HUES64 (cell line): Measurements from ENCODE around the gene INIP.
A peak's percentile ranks its signal among the peaks of the same experiment; 100 is the strongest.

Experiments
- H3K27ac ChIP-seq: 2 replicates; pipeline ENCODE4 v1.7.0; 2013; ENCODE audit warnings: low read depth, low read length, inconsistent platforms
- H3K27me3 ChIP-seq: 2 replicates; pipeline ENCODE4 v1.6.1; 2013; ENCODE audit warnings: mild to moderate bottlenecking, low read length; ENCODE audit not compliant: insufficient read depth
- H3K36me3 ChIP-seq: 2 replicates; pipeline ENCODE4 v1.6.1; 2013; ENCODE audit warnings: mild to moderate bottlenecking, low read length; ENCODE audit not compliant: insufficient read depth
- H3K4me1 ChIP-seq: 2 replicates; pipeline ENCODE4 v1.6.1; 2013; ENCODE audit warnings: mild to moderate bottlenecking, low read length, moderate library complexity; ENCODE audit not compliant: insufficient read depth
- H3K4me3 ChIP-seq: 2 replicates; pipeline ENCODE4 v1.5.1; 2013; ENCODE audit warnings: mild to moderate bottlenecking, low read length, moderate library complexity
- H3K9ac ChIP-seq: 2 replicates; pipeline ENCODE4 v1.6.1; 2013; ENCODE audit warnings: mild to moderate bottlenecking, low read depth, low read length
- H3K9me3 ChIP-seq: 2 replicates; pipeline ENCODE4 v1.6.1; 2013; ENCODE audit warnings: low read depth, low read length; ENCODE audit not compliant: insufficient read depth
- WGBS: fragments of 150-250, 120-280 bp; methylation state at CpG from one replicate; pipeline ENCODE4 v1.1.7; 2013; ENCODE audit warnings: missing lambda C conversion rate; 5-methylcytosine and 5-hydroxymethylcytosine counted together

INIP gene

GRCh38 chr9:112755016-112755427 is 37.1 kb upstream of the INIP start:
- no peak overlapping the region; the same call in 1 of the 2 replicates for H3K9ac ChIP-seq
- H3K4me1 ChIP-seq, result peaks cover 20% of the 10 kb centered on the region
- H3K9me3 ChIP-seq, result no peaks in the 10 kb centered on the region
- H3K36me3 ChIP-seq, result no peaks in the 10 kb centered on the region
- no peaks in the 10 kb centered on the region for H3K27me3 ChIP-seq
- peak overlapping the region; percentile 48; the same call in 1 of the 2 replicates for H3K27ac ChIP-seq
- 46% methylated on average over 5 of the region's 5 CpGs for whole genome bisulfite sequencing
- no peak overlapping the region for H3K4me3 ChIP-seq

- Histone ChIP-seq H3K4me1 (peaks cover 20% of the 10 kb centered on the region), H3K27ac (no peak overlapping the region), H3K4me3 (no peak overlapping the region), H3K36me3 (no peaks in the 10 kb centered on the region), H3K27me3 (peaks cover under 1% of the 10 kb centered on the region; the same call in 1 of the 2 replicates), H3K9ac (no peak overlapping the region; the same call in 1 of the 2 replicates), H3K9me3 (no peaks in the 10 kb centered on the region)
- 39% methylated on average over 3 of the region's 3 CpGs for WGBS
These were observed 36.7 kb upstream of the INIP start for GRCh38 chr9:112754578-112754977.

- Histone ChIP-seq H3K27me3 (peaks cover 5% of the 10 kb centered on the region; the same call in 1 of the 2 replicates), H3K9me3 (no peaks in the 10 kb centered on the region), H3K27ac (no peak overlapping the region), H3K4me1 (peaks cover 20% of the 10 kb centered on the region), H3K4me3 (no peak overlapping the region), H3K9ac (no peak overlapping the region), H3K36me3 (no peaks in the 10 kb centered on the region)
- 83% methylated on average over 2 of the region's 2 CpGs for WGBS
These were observed 35.8 kb upstream of the INIP start for GRCh38 chr9:112753725-112754124.

- Histone ChIP-seq H3K36me3 (no peaks in the 10 kb centered on the region), H3K9ac (no peak overlapping the region), H3K9me3 (no peaks in the 10 kb centered on the region), H3K27ac (no peak overlapping the region), H3K27me3 (peaks cover 5% of the 10 kb centered on the region; the same call in 1 of the 2 replicates), H3K4me1 (peaks cover 20% of the 10 kb centered on the region), H3K4me3 (peak overlapping the region; percentile 77)
- WGBS, result 78% methylated on average over 6 of the region's 6 CpGs
These were observed 34.6 kb upstream of the INIP start for GRCh38 chr9:112752334-112753125.

- Histone ChIP-seq H3K36me3 (no peaks in the 10 kb centered on the region), H3K27ac (peak overlapping the region; percentile 19; the same call in 1 of the 2 replicates), H3K9me3 (no peaks in the 10 kb centered on the region), H3K9ac (peak overlapping the region; percentile 63), H3K4me3 (peak overlapping the region; percentile 77), H3K4me1 (peaks cover 20% of the 10 kb centered on the region), H3K27me3 (peaks cover 5% of the 10 kb centered on the region; the same call in 1 of the 2 replicates)
- under 1% methylated on average over 49 of the region's 49 CpGs for WGBS
These were observed 33.3 kb upstream of the INIP start for GRCh38 chr9:112751056-112751795.

GRCh38 chr9:112750764-112751055 is 32.8 kb upstream of the INIP start:
- H3K4me1 ChIP-seq, result peaks cover 18% of the 10 kb centered on the region
- peak overlapping the region; percentile 63 for H3K9ac ChIP-seq
- H3K4me3 ChIP-seq, result peak overlapping the region; percentile 77
- H3K27ac ChIP-seq, result no peak overlapping the region
- H3K36me3 ChIP-seq, result no peaks in the 10 kb centered on the region
- under 1% methylated on average over 50 of the region's 50 CpGs for WGBS
- H3K27me3 ChIP-seq, result peaks cover 5% of the 10 kb centered on the region; the same call in 1 of the 2 replicates
- no peaks in the 10 kb centered on the region for H3K9me3 ChIP-seq

- Histone ChIP-seq H3K4me3 (peak within 1 kb of the TSS; percentile 77), H3K36me3 (no peaks in the 10 kb centered on the region), H3K4me1 (peaks cover 14% of the 10 kb centered on the region), H3K9me3 (no peaks in the 10 kb centered on the region), H3K27ac (peak within 1 kb of the TSS; percentile 19; the same call in 1 of the 2 replicates), H3K9ac (peak within 1 kb of the TSS; percentile 76), H3K27me3 (peaks cover 5% of the 10 kb centered on the region; the same call in 1 of the 2 replicates)
- WGBS, result 7% methylated on average over 39 of the region's 49 CpGs
These were observed 32.3 kb upstream of the INIP start, which contains the start of gene SNX30 for GRCh38 chr9:112750016-112750763. SNX30 (plus strand) TSS chr9:112750760; CDS start chr9:112751002, 242 bp downstream.

GRCh38 chr9:112747094-112747493 is 29.2 kb upstream of the INIP start:
- 91% methylated on average over 7 of the region's 7 CpGs for WGBS
- H3K36me3 ChIP-seq, result no peaks in the 10 kb centered on the region
- peaks cover 5% of the 10 kb centered on the region; the same call in 1 of the 2 replicates for H3K27me3 ChIP-seq
- no peak overlapping the region for H3K4me3 ChIP-seq
- no peak overlapping the region for H3K27ac ChIP-seq
- H3K4me1 ChIP-seq, result peaks cover 4% of the 10 kb centered on the region
- no peaks in the 10 kb centered on the region for H3K9me3 ChIP-seq
- H3K9ac ChIP-seq, result no peak overlapping the region

GRCh38 chr9:112744177-112744576 is 26.3 kb upstream of the INIP start:
- H3K4me1 ChIP-seq, result no peaks in the 10 kb centered on the region
- no peaks in the 10 kb centered on the region for H3K9me3 ChIP-seq
- H3K27ac ChIP-seq, result no peak overlapping the region
- no peaks in the 10 kb centered on the region for H3K36me3 ChIP-seq
- H3K9ac ChIP-seq, result no peak overlapping the region
- H3K27me3 ChIP-seq, result peaks cover under 1% of the 10 kb centered on the region; the same call in 1 of the 2 replicates
- no peak overlapping the region for H3K4me3 ChIP-seq
- 82% methylated on average over 4 of the region's 4 CpGs for WGBS

GRCh38 chr9:112743216-112743836 is 25.4 kb upstream of the INIP start:
- WGBS, result 78% methylated on average over 3 of the region's 3 CpGs
- Histone ChIP-seq H3K4me1 (no peaks in the 10 kb centered on the region), H3K27ac (no peak overlapping the region), H3K9ac (no peak overlapping the region), H3K27me3 (no peaks in the 10 kb centered on the region), H3K4me3 (no peak overlapping the region), H3K36me3 (no peaks in the 10 kb centered on the region), H3K9me3 (no peaks in the 10 kb centered on the region)
